ENCODE data around the gene PCNP. TPM values are rescaled to one million over a fixed set of nuclear protein-coding genes. Genes with fewer than 3 reads are reported as not detected.
"Not testable (repeated sequence)": the region's sequence is repeated elsewhere in the genome, so short reads cannot be mapped to it uniquely, and the experiment has no call there.

The PCNP gene
- total and polyA plus RNA-seq, 9 donors: 104 to 237 (median 164) TPM

- H3K27ac ChIP-seq: no peak overlapping the region
- TF ChIP-seq POLR2A (IDR thresholded peaks at IDR 0.05): no peak
- TF ChIP-seq CTCF (IDR thresholded peaks at IDR 0.05): no peak
- TF ChIP-seq EP300 (IDR thresholded peaks at IDR 0.05): no peak
- no peaks in the 10 kb centered on the region for H3K4me1 ChIP-seq (ENCODE audit: insufficient read depth)
- intact Hi-C loops (cut with DNase I): loop anchor here in 1 of 4 donors (10.0 kb wide), 1 partner anchor 1568 kb away; no protein-coding TSS in a partner anchor
- no peaks in the 10 kb centered on the region for H3K9me3 ChIP-seq
- H3K27me3 ChIP-seq: no peaks in the 10 kb centered on the region
- H3K4me3 ChIP-seq: no peak overlapping the region
- H3K36me3 ChIP-seq: no peaks in the 10 kb centered on the region
- DNase-seq: no peak
Observed at GRCh38 chr3:101542957-101543356, 31.0 kb upstream of the PCNP start.

GRCh38 chr3:101544161-101544850 is 29.7 kb upstream of the PCNP start:
- Histone ChIP-seq H3K36me3 (no peaks in the 10 kb centered on the region), H3K27ac (no peak overlapping the region), H3K4me3 (no peak overlapping the region), H3K9me3 (no peaks in the 10 kb centered on the region), H3K4me1 (ENCODE audit: insufficient read depth) (no peaks in the 10 kb centered on the region), H3K27me3 (no peaks in the 10 kb centered on the region)
- no peak for DNase-seq
- 70 to 85% (median 81%) methylated on average over 1 of the region's 1 CpG for WGBS, 3 donors
- intact Hi-C loops (cut with DNase I): loop anchor here in 1 of 4 donors (10.0 kb wide), 1 partner anchor 1570 kb away; no protein-coding TSS in a partner anchor
- no peak for TF ChIP-seq CTCF (IDR thresholded peaks at IDR 0.05)
- no peak for TF ChIP-seq POLR2A (IDR thresholded peaks at IDR 0.05)
- TF ChIP-seq EP300 (IDR thresholded peaks at IDR 0.05): no peak

- intact Hi-C loops (cut with DNase I): loop anchor here in 1 of 4 donors (10.0 kb wide), 1 partner anchor 1574 kb away; no protein-coding TSS in a partner anchor
- no peak for DNase-seq
- WGBS, 3 donors: 68 to 76% (median 70%) methylated on average over 2 of the region's 2 CpGs
Observed at GRCh38 chr3:101548527-101549105, 25.4 kb upstream of the PCNP start.

GRCh38 chr3:101549473-101549872 is 24.5 kb upstream of the PCNP start:
- WGBS, 3 donors: 59 to 67% (median 59%) methylated on average over 1 of the region's 1 CpG
- intact Hi-C loops (cut with DNase I): loop anchor here in 1 of 4 donors (10.0 kb wide), 1 partner anchor 1575 kb away; no protein-coding TSS in a partner anchor

More at GRCh38 chr3:101548527-101549105, 25.4 kb upstream of the PCNP start:
- Histone ChIP-seq H3K27me3 (no peaks in the 10 kb centered on the region), H3K4me3 (no peak overlapping the region), H3K27ac (no peak overlapping the region), H3K9me3 (no peaks in the 10 kb centered on the region), H3K36me3 (no peaks in the 10 kb centered on the region), H3K4me1 (ENCODE audit: insufficient read depth) (no peaks in the 10 kb centered on the region)
- TF ChIP-seq POLR2A (IDR thresholded peaks at IDR 0.05) (no peak), CTCF (IDR thresholded peaks at IDR 0.05) (no peak), EP300 (IDR thresholded peaks at IDR 0.05) (no peak)

GRCh38 chr3:101551359-101552081 is 22.5 kb upstream of the PCNP start:
- DNase-seq; H3K4me3 ChIP-seq; H3K27me3 ChIP-seq; intact Hi-C loops (cut with DNase I); H3K27ac ChIP-seq; H3K9me3 ChIP-seq; H3K36me3 ChIP-seq; H3K4me1 ChIP-seq (ENCODE audit: insufficient read depth): not testable (repeated sequence)
- 93 to 94% (median 93%) methylated on average over 32 to 50 of the region's 50 CpGs for WGBS, 3 donors

More at GRCh38 chr3:101549473-101549872, 24.5 kb upstream of the PCNP start:
- no peak for DNase-seq
- Histone ChIP-seq H3K27ac (no peak overlapping the region), H3K4me1 (ENCODE audit: insufficient read depth) (no peaks in the 10 kb centered on the region), H3K36me3 (no peaks in the 10 kb centered on the region), H3K27me3 (no peaks in the 10 kb centered on the region), H3K9me3 (no peaks in the 10 kb centered on the region), H3K4me3 (no peak overlapping the region)
- TF ChIP-seq EP300 (IDR thresholded peaks at IDR 0.05) (no peak), POLR2A (IDR thresholded peaks at IDR 0.05) (no peak), CTCF (IDR thresholded peaks at IDR 0.05) (no peak)

GRCh38 chr3:101553381-101553780 is 20.6 kb upstream of the PCNP start:
- WGBS, 3 donors: 79 to 81% (median 81%) methylated on average over 5 of the region's 5 CpGs
- H3K9me3 ChIP-seq; H3K4me1 ChIP-seq (ENCODE audit: insufficient read depth); H3K27ac ChIP-seq; intact Hi-C loops (cut with DNase I); DNase-seq; H3K4me3 ChIP-seq; H3K36me3 ChIP-seq; H3K27me3 ChIP-seq: not testable (repeated sequence)

All from ovary (tissue), 9 donors.